ENCODE data around the gene METTL9.

DNA sequence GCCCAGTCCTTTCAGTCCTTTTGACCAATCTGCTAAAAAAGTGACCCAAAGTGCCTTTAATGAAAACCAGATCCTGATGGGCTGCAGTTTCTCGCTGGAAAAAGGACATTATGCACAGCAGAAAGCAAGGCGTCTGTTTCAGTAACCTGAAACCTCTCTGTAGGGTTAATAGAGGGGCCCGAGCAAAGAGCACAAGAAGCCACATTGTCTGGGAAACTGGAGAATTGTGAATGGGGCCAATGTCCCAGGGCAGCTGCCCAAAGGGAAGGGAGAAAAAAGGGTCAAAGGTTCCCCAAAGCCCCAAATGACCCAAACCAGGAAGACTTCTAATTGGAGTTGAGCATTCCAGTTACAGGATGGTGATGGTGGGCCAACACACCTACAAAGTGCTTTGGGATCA is 67.4 kb downstream of the METTL9 start:
- TF ChIP-seq, protein P1, sequence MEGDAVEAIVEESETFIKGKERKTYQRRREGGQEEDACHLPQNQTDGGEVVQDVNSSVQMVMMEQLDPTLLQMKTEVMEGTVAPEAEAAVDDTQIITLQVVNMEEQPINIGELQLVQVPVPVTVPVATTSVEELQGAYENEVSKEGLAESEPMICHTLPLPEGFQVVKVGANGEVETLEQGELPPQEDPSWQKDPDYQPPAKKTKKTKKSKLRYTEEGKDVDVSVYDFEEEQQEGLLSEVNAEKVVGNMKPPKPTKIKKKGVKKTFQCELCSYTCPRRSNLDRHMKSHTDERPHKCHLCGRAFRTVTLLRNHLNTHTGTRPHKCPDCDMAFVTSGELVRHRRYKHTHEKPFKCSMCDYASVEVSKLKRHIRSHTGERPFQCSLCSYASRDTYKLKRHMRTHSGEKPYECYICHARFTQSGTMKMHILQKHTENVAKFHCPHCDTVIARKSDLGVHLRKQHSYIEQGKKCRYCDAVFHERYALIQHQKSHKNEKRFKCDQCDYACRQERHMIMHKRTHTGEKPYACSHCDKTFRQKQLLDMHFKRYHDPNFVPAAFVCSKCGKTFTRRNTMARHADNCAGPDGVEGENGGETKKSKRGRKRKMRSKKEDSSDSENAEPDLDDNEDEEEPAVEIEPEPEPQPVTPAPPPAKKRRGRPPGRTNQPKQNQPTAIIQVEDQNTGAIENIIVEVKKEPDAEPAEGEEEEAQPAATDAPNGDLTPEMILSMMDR (IDR thresholded peaks at IDR 0.05; ENCODE audit: poor library complexity): no peak
- no peak for TF ChIP-seq EZH2 (IDR thresholded peaks at IDR 0.05; ENCODE audit: borderline replicate concordance)
- TF ChIP-seq EZH2phosphoT487 (IDR thresholded peaks at IDR 0.05; ENCODE audit: low read depth, severe bottlenecking, unreplicated experiment): no peak

Data from hepatocyte (in vitro differentiated cells).